Measurements from ENCODE around the gene B9D1. TPM values are rescaled to one million over a fixed set of nuclear protein-coding genes. Genes with fewer than 3 reads are reported as not detected.
A peak's percentile ranks its signal among the peaks of the same experiment; 100 is the strongest.

The B9D1 gene
- total and polyA plus RNA-seq, 5 donors from 2014 or later: 1.2 to 2.1 (median 1.6) TPM

DNA sequence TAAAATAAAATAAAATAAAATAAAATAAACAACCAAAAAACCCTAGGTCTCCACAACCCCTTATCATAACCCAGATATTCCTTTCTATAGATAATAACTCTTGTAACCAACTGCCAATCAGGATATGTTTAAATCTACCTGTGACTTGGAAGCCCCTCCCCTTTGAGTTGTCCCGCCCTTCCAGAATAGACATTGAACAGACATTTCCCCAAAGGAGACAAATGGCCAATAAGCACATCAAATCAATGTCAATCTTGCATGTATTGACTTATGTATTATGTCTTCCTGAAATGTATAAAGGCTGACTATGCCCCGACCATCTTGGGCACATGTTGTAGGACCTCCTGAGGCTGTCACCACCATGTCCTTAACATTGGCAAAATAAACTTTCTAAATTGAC lies 14.3 kb upstream of the B9D1 start:
- H3K36me3 ChIP-seq (ENCODE audit: control insufficient read depth, insufficient read depth, low read length): peaks cover 14% of the 10 kb centered on the region
- peak overlapping the region; percentile 91 for H3K4me3 ChIP-seq (ENCODE audit: low read depth, low read length)
- peaks cover 22% of the 10 kb centered on the region for H3K4me1 ChIP-seq (ENCODE audit: control insufficient read depth, insufficient read depth, low read length, poor library complexity, severe bottlenecking)
- H3K27ac ChIP-seq (ENCODE audit: insufficient read depth, low read length, poor library complexity, severe bottlenecking): peak overlapping the region; percentile 96
- peak overlapping the region; percentile 94 to 99 (median 98) for H3K4me3 Mint-ChIP-seq
- ATAC-seq (ENCODE audit: low read depth in 2 of 2) (no peak), DNase-seq (peak in 1 of 3 donors; percentile 44)
- peaks cover 6 to 30% (median 13%) of the 10 kb centered on the region in 4 donors for H3K4me1 Mint-ChIP-seq
- peaks cover 15% of the 10 kb centered on the region for H3K36me3 Mint-ChIP-seq
- peak overlapping the region; percentile 94 to 98 (median 94) for H3K27ac Mint-ChIP-seq
- no peaks in the 10 kb centered on the region for H3K27me3 Mint-ChIP-seq
- no peaks in the 10 kb centered on the region for H3K9me3 Mint-ChIP-seq
- no peaks in the 10 kb centered on the region for H3K27me3 ChIP-seq (ENCODE audit: control insufficient read depth, insufficient read depth, low read length)
- no peaks in the 10 kb centered on the region for H3K9me3 ChIP-seq (ENCODE audit: control insufficient read depth in 2 of 2, low read length in 2 of 2)

DNA sequence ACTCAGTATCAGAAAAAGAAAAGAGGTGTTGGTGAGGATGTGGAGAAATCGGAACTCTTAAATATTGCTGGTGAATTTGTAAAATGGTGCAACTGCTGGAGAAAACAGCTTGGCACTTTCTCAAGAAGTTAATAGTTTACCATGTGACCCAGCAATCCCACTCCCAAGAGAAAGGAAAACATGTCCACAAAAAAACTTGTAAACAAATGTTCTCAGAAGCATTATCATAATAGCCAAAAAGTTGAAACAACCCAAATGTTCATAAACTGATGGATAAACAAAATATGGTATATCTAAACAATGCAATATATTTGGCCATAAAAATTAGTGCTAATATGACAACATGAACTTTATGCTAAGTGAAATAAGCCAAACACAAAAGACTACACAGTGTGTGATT lies 13.2 kb upstream of the B9D1 start:
- no peak overlapping the region for H3K27ac ChIP-seq (ENCODE audit: insufficient read depth, low read length, poor library complexity, severe bottlenecking)
- no peak overlapping the region for H3K27ac Mint-ChIP-seq
- peaks cover 6 to 40% (median 15%) of the 10 kb centered on the region in 4 donors for H3K4me1 Mint-ChIP-seq
- H3K36me3 ChIP-seq (ENCODE audit: control insufficient read depth, insufficient read depth, low read length): peaks cover 7% of the 10 kb centered on the region
- H3K4me1 ChIP-seq (ENCODE audit: control insufficient read depth, insufficient read depth, low read length, poor library complexity, severe bottlenecking): peaks cover 33% of the 10 kb centered on the region
- no peak for ATAC-seq (ENCODE audit: low read depth in 2 of 2)
- peaks cover 15% of the 10 kb centered on the region for H3K36me3 Mint-ChIP-seq
- H3K27me3 Mint-ChIP-seq: no peaks in the 10 kb centered on the region
- no peak overlapping the region for H3K4me3 ChIP-seq (ENCODE audit: low read depth, low read length)
- no peaks in the 10 kb centered on the region for H3K27me3 ChIP-seq (ENCODE audit: control insufficient read depth, insufficient read depth, low read length)
- peak overlapping the region in 2 of 4 donors; percentile 48 to 63 for H3K4me3 Mint-ChIP-seq
- no peak for DNase-seq
- H3K9me3 ChIP-seq (ENCODE audit: control insufficient read depth in 2 of 2, low read length in 2 of 2): no peaks in the 10 kb centered on the region
- H3K9me3 Mint-ChIP-seq: no peaks in the 10 kb centered on the region

DNA sequence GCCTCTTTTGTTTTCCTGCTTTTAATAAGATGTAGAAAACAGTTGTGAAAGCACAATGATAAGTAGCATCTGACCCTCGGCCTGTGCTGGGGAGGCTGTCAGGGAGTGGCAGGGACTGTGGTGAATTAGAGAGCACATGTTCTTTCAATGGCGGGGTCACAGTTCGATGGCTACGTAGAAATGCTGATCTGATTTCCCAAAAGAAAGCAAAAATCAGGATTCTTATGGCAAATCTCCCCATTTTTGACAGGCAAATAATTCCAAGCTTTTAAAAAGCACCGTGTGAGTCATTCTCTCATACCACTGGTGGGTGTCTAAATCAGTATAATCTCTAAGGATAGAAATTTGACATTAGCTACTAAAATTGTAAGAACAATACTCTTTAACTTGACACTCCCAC lies 11.6 kb upstream of the B9D1 start:
- no peaks in the 10 kb centered on the region for H3K9me3 ChIP-seq (ENCODE audit: control insufficient read depth in 2 of 2, low read length in 2 of 2)
- Mint-ChIP-seq H3K27ac (no peak overlapping the region), H3K9me3 (peaks cover 0 to 1% (median 0%) of the 10 kb centered on the region in 7 donors), H3K27me3 (no peaks in the 10 kb centered on the region), H3K4me1 (peaks cover 12 to 53% (median 20%) of the 10 kb centered on the region in 4 donors), H3K36me3 (peaks cover 8% of the 10 kb centered on the region), H3K4me3 (peak overlapping the region in 1 of 4 donors; percentile 71)
- H3K27me3 ChIP-seq (ENCODE audit: control insufficient read depth, insufficient read depth, low read length): no peaks in the 10 kb centered on the region
- no peak for ATAC-seq (ENCODE audit: low read depth in 2 of 2)
- H3K4me1 ChIP-seq (ENCODE audit: control insufficient read depth, insufficient read depth, low read length, poor library complexity, severe bottlenecking): peaks cover 49% of the 10 kb centered on the region
- no peaks in the 10 kb centered on the region for H3K36me3 ChIP-seq (ENCODE audit: control insufficient read depth, insufficient read depth, low read length)
- no peak overlapping the region for H3K27ac ChIP-seq (ENCODE audit: insufficient read depth, low read length, poor library complexity, severe bottlenecking)
- no peak for DNase-seq
- no peak overlapping the region for H3K4me3 ChIP-seq (ENCODE audit: low read depth, low read length)

DNA sequence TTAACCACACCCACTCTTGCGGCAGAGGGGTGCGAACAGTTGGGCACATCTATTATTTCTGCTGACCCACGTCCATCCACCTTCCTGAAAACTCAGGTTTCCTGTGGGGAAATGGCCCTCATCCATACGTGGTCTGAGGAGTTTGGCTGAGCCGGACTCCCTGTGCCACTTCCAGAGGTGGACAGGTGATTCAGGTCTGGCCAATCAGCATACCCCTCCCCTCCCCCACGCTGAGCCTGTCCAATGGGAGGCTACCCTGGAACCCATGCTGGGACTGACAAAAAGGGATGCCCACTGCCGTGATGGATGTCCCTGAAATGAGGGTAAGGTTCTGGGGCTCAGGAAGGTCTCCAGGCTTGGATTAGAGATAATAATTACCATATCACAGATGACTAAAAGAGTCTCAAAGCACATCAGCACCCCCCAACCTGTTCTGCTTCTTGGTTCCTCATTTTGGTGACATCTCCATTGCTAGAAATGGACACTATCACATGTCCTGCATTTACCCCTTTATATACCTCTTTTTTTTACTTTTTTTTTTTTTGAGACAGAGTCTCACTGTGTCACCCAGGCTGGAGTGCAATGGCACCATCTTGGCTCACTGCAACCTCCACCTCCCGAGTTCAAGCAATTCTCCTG lies 10.5 kb upstream of the B9D1 start:
- Histone ChIP-seq H3K27ac (ENCODE audit: insufficient read depth, low read length, poor library complexity, severe bottlenecking) (no peak overlapping the region), H3K36me3 (ENCODE audit: control insufficient read depth, insufficient read depth, low read length) (no peaks in the 10 kb centered on the region), H3K4me3 (ENCODE audit: low read depth, low read length) (no peak overlapping the region), H3K9me3 (ENCODE audit: control insufficient read depth in 2 of 2, low read length in 2 of 2) (no peaks in the 10 kb centered on the region), H3K4me1 (ENCODE audit: control insufficient read depth, insufficient read depth, low read length, poor library complexity, severe bottlenecking) (peaks cover 47% of the 10 kb centered on the region), H3K27me3 (ENCODE audit: control insufficient read depth, insufficient read depth, low read length) (no peaks in the 10 kb centered on the region)
- DNase-seq (no peak), ATAC-seq (ENCODE audit: low read depth in 2 of 2) (no peak)
- Mint-ChIP-seq H3K36me3 (peaks cover 12% of the 10 kb centered on the region), H3K9me3 (peaks cover 0 to 1% (median 0%) of the 10 kb centered on the region in 7 donors), H3K4me3 (no peak overlapping the region), H3K27ac (peak overlapping the region in 1 of 3 donors; percentile 56), H3K4me1 (peaks cover 17 to 54% (median 25%) of the 10 kb centered on the region in 4 donors), H3K27me3 (no peaks in the 10 kb centered on the region)

DNA sequence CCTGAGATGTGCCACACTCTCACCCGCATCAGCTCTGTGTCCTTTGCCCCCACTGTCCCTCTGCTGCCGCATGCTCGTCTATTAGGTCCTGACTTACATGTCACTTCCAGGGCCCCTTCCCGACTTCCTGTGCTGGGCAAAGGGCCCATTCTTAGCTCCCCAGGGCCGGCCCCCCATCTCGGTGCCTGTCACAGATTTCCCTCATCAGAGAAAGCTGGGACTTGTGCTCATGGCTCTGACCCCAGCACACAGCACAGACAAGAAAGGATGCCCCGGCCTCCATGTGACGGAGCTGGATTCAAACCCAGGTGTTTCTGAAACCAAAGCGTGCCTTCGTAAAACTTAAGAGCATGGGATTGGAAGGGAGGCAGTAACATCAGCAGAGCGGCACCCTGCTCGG lies 9.9 kb upstream of the B9D1 start:
- H3K36me3 Mint-ChIP-seq: peaks cover 12% of the 10 kb centered on the region
- H3K9me3 Mint-ChIP-seq: peaks cover 0 to 1% (median 0%) of the 10 kb centered on the region in 7 donors
- no peaks in the 10 kb centered on the region for H3K27me3 Mint-ChIP-seq
- DNase-seq: no peak
- no peak overlapping the region for H3K27ac Mint-ChIP-seq
- peaks cover 17 to 52% (median 27%) of the 10 kb centered on the region in 4 donors for H3K4me1 Mint-ChIP-seq
- Histone ChIP-seq H3K4me1 (ENCODE audit: control insufficient read depth, insufficient read depth, low read length, poor library complexity, severe bottlenecking) (peaks cover 46% of the 10 kb centered on the region), H3K27me3 (ENCODE audit: control insufficient read depth, insufficient read depth, low read length) (no peaks in the 10 kb centered on the region), H3K27ac (ENCODE audit: insufficient read depth, low read length, poor library complexity, severe bottlenecking) (no peak overlapping the region), H3K9me3 (ENCODE audit: control insufficient read depth in 2 of 2, low read length in 2 of 2) (no peaks in the 10 kb centered on the region), H3K4me3 (ENCODE audit: low read depth, low read length) (no peak overlapping the region), H3K36me3 (ENCODE audit: control insufficient read depth, insufficient read depth, low read length) (no peaks in the 10 kb centered on the region)
- peak overlapping the region in 1 of 4 donors; percentile 38 for H3K4me3 Mint-ChIP-seq
- no peak for ATAC-seq (ENCODE audit: low read depth in 2 of 2)

DNA sequence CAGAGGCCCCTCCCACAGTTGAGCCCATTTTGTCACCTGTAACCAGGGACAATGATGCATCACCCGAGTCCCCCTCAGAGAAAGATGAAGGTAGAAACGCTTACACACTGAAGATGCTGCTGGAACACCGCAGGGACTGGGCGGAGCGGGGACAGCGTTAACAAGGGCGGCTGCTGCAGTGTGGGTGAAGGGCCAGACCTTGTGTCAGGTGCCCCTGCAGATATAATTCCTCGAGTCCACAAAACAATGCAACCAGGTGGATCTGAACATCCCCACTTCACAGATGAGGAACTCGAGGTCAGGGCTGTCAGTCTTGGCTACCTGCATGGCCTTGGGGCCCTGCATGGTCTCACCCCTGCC lies 9.5 kb upstream of the B9D1 start:
- H3K4me1 ChIP-seq (ENCODE audit: control insufficient read depth, insufficient read depth, low read length, poor library complexity, severe bottlenecking): peaks cover 41% of the 10 kb centered on the region
- Mint-ChIP-seq H3K36me3 (peaks cover 12% of the 10 kb centered on the region), H3K4me3 (peak overlapping the region in 1 of 4 donors; percentile 73), H3K27ac (no peak overlapping the region), H3K9me3 (peaks cover 0 to 1% (median 0%) of the 10 kb centered on the region in 7 donors), H3K27me3 (no peaks in the 10 kb centered on the region), H3K4me1 (peaks cover 14 to 47% (median 26%) of the 10 kb centered on the region in 4 donors)
- H3K9me3 ChIP-seq (ENCODE audit: control insufficient read depth in 2 of 2, low read length in 2 of 2): no peaks in the 10 kb centered on the region
- no peak overlapping the region for H3K27ac ChIP-seq (ENCODE audit: insufficient read depth, low read length, poor library complexity, severe bottlenecking)
- ATAC-seq (ENCODE audit: low read depth in 2 of 2): no peak
- no peak for DNase-seq
- H3K4me3 ChIP-seq (ENCODE audit: low read depth, low read length): no peak overlapping the region
- no peaks in the 10 kb centered on the region for H3K36me3 ChIP-seq (ENCODE audit: control insufficient read depth, insufficient read depth, low read length)
- H3K27me3 ChIP-seq (ENCODE audit: control insufficient read depth, insufficient read depth, low read length): no peaks in the 10 kb centered on the region

DNA sequence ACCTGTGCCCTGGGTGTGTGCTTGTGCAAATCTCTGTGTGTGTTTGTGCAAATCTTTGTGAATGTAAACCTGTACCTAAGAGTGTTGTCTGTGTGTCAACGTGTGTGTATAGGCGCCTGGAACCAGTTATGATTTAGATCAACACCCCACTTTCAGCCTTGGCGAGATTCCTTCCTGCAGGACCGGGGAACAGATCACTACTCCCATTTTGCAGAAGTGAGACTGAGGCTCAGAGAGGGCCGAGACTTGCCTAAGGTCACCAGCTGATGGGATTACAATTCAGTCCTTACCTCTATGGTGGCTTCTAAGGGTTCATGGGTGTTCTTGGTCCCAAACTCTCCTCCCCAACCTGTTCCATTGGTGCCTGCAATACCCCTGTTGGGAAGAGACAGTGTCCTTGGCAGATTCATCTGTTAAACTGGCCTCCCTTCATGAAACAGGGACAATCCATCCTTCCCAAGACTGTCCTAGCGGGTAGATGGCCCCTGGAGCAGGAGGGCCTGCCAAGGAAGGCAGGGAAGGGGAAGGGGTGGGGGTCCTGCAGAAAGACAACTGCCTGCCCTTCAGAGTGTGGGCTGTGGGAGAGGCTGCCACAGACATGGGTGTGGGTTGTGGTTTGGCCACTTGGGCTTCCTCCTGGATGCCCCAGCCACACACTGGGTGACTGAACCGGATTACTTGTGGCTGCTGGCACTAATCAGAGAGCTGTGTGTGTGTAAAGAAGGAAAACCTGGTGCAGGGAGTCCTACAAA lies 8.9 kb upstream of the B9D1 start:
- Histone ChIP-seq H3K36me3 (ENCODE audit: control insufficient read depth, insufficient read depth, low read length) (no peaks in the 10 kb centered on the region), H3K9me3 (ENCODE audit: control insufficient read depth in 2 of 2, low read length in 2 of 2) (no peaks in the 10 kb centered on the region), H3K4me3 (ENCODE audit: low read depth, low read length) (no peak overlapping the region), H3K4me1 (ENCODE audit: control insufficient read depth, insufficient read depth, low read length, poor library complexity, severe bottlenecking) (peaks cover 37% of the 10 kb centered on the region), H3K27me3 (ENCODE audit: control insufficient read depth, insufficient read depth, low read length) (no peaks in the 10 kb centered on the region), H3K27ac (ENCODE audit: insufficient read depth, low read length, poor library complexity, severe bottlenecking) (no peak overlapping the region)
- peak in 1 of 2 donors; percentile 22 for ATAC-seq (ENCODE audit: low read depth in 2 of 2)
- H3K27me3 Mint-ChIP-seq: no peaks in the 10 kb centered on the region
- H3K36me3 Mint-ChIP-seq: peaks cover 12% of the 10 kb centered on the region
- peaks cover 11 to 49% (median 22%) of the 10 kb centered on the region in 4 donors for H3K4me1 Mint-ChIP-seq
- DNase-seq: no peak
- peak overlapping the region in 1 of 3 donors; percentile 93 for H3K27ac Mint-ChIP-seq
- H3K4me3 Mint-ChIP-seq: peak overlapping the region in 1 of 4 donors; percentile 73
- H3K9me3 Mint-ChIP-seq: peaks cover 0 to 1% (median 0%) of the 10 kb centered on the region in 7 donors

All from CD4-positive, CD25-positive, alpha-beta regulatory T cell (primary cell).